ENCODE results near the gene MALT1. TPM values are rescaled to one million over a fixed set of nuclear protein-coding genes. Genes with fewer than 3 reads are reported as not detected.

Gene MALT1
- total RNA-seq, 1 experiment from 2014 or later: 34.0 TPM

DNA sequence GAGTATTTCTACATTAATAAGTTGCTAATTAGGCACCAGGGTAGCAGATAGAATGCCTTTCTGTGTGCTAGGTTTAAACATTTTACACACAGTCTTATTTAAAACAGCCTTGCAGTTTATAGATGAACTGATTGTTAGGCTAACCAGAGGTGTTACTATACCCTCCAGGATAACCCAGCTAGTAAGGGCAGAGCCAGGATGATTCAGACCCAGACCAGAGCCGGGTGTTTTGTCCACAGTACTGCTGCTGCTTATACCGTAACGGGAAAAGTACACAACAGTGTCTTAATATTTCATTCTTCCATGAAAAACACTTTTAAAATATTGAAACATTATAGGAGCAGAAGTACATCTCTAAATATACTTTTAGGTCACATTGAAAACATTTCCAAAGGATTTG is 82.7 kb downstream of the MALT1 start:
- intact Hi-C loops (cut with micrococcal nuclease; ENCODE audit: unreplicated experiment): no loop called here

DNA sequence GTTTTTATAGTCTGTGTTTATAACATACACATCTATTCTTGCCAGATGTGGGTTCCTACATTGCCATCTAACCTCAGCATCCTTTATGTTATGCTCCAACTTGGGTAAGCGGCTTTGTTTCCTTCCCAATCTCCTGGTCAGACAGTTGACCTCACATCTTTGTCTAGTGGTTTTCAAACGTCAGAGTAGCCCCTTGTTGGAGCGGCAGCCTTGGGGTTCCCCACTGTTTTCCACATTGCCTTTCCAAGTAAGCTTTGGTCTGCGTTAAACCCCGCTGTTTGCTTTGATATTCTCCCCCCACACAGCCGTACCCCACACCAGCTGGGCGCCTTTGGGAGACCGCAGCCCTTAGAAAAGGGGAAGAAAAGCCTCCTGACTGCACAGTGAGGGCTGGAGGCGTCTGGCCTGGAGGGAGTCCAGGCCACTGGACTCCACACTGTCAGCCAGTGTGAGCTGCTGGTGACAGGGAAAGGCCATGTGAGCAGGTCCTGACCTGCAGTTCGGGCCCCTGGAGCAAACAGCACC is 83.3 kb downstream of the MALT1 start:
- Histone ChIP-seq H3K4me1 (ENCODE audit: control insufficient read depth, insufficient read depth, low read length) (no peaks in the 10 kb centered on the region), H3K27me3 (ENCODE audit: control insufficient read depth, insufficient read depth, low read length) (no peaks in the 10 kb centered on the region), H3K36me3 (ENCODE audit: control insufficient read depth, insufficient read depth, low read length) (no peaks in the 10 kb centered on the region; the same call in 1 of the 2 replicates), H3K27ac (ENCODE audit: low read length) (no peak overlapping the region), H3K9me3 (ENCODE audit: control insufficient read depth, insufficient read depth, low read depth, low read length) (no peaks in the 10 kb centered on the region), H3K4me3 (ENCODE audit: low read depth in 2 of 2, low read length in 2 of 2) (no peak overlapping the region)
- ChIA-PET POLR2A (no interaction called here), CTCF (interaction anchor here (0.6 to 1.6 kb wide), 2 partner anchors 10 to 317 kb away, joined by 4 to 7 read pairs; no protein-coding TSS in a partner anchor)
- in situ Hi-C loops (cut with HindIII; ENCODE audit: low pct_unique_long_range_greater_than_20kb, low sequenced_read_pairs): no loop called here
- BruUV-seq (replicated peaks): no TSS peak
- no peak for TF ChIP-seq TCF7L2 (IDR thresholded peaks at IDR 0.05; ENCODE audit: low read depth, low read length)
- no peak for TF ChIP-seq SIN3A (IDR thresholded peaks at IDR 0.05; ENCODE audit: borderline replicate concordance, insufficient read depth, low read depth, low read length)
- TF ChIP-seq, protein P1, sequence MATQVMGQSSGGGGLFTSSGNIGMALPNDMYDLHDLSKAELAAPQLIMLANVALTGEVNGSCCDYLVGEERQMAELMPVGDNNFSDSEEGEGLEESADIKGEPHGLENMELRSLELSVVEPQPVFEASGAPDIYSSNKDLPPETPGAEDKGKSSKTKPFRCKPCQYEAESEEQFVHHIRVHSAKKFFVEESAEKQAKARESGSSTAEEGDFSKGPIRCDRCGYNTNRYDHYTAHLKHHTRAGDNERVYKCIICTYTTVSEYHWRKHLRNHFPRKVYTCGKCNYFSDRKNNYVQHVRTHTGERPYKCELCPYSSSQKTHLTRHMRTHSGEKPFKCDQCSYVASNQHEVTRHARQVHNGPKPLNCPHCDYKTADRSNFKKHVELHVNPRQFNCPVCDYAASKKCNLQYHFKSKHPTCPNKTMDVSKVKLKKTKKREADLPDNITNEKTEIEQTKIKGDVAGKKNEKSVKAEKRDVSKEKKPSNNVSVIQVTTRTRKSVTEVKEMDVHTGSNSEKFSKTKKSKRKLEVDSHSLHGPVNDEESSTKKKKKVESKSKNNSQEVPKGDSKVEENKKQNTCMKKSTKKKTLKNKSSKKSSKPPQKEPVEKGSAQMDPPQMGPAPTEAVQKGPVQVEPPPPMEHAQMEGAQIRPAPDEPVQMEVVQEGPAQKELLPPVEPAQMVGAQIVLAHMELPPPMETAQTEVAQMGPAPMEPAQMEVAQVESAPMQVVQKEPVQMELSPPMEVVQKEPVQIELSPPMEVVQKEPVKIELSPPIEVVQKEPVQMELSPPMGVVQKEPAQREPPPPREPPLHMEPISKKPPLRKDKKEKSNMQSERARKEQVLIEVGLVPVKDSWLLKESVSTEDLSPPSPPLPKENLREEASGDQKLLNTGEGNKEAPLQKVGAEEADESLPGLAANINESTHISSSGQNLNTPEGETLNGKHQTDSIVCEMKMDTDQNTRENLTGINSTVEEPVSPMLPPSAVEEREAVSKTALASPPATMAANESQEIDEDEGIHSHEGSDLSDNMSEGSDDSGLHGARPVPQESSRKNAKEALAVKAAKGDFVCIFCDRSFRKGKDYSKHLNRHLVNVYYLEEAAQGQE (IDR thresholded peaks at IDR 0.05; ENCODE audit: insufficient read depth in 1 of 2, low read depth in 2 of 2, low read length in 1 of 2): no peak
- TF ChIP-seq, protein P2, sequence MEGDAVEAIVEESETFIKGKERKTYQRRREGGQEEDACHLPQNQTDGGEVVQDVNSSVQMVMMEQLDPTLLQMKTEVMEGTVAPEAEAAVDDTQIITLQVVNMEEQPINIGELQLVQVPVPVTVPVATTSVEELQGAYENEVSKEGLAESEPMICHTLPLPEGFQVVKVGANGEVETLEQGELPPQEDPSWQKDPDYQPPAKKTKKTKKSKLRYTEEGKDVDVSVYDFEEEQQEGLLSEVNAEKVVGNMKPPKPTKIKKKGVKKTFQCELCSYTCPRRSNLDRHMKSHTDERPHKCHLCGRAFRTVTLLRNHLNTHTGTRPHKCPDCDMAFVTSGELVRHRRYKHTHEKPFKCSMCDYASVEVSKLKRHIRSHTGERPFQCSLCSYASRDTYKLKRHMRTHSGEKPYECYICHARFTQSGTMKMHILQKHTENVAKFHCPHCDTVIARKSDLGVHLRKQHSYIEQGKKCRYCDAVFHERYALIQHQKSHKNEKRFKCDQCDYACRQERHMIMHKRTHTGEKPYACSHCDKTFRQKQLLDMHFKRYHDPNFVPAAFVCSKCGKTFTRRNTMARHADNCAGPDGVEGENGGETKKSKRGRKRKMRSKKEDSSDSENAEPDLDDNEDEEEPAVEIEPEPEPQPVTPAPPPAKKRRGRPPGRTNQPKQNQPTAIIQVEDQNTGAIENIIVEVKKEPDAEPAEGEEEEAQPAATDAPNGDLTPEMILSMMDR (IDR thresholded peaks at IDR 0.05): no peak
- no peak; the same call in 1 of the 2 replicates for TF ChIP-seq POLR2AphosphoS5 (IDR thresholded peaks at IDR 0.05; ENCODE audit: low read depth, low read length)
- intact Hi-C loops (cut with micrococcal nuclease; ENCODE audit: unreplicated experiment): no loop called here
- DNase-seq (ENCODE audit: low read depth, low spot score) (no peak), ATAC-seq (no peak)

More for the DNA sequence above, 82.7 kb downstream of the MALT1 start:
- no peak for DNase-seq (ENCODE audit: low read depth, low spot score)
- H3K4me3 ChIP-seq (ENCODE audit: low read depth in 2 of 2, low read length in 2 of 2): no peak overlapping the region
- no peaks in the 10 kb centered on the region; the same call in 1 of the 2 replicates for H3K36me3 ChIP-seq (ENCODE audit: control insufficient read depth, insufficient read depth, low read length)
- in situ Hi-C loops (cut with HindIII; ENCODE audit: low pct_unique_long_range_greater_than_20kb, low sequenced_read_pairs): no loop called here
- TF ChIP-seq POLR2AphosphoS5 (IDR thresholded peaks at IDR 0.05; ENCODE audit: low read depth, low read length) (no peak), SIN3A (IDR thresholded peaks at IDR 0.05; ENCODE audit: borderline replicate concordance, insufficient read depth, low read depth, low read length) (no peak), TCF7L2 (IDR thresholded peaks at IDR 0.05; ENCODE audit: low read depth, low read length) (no peak)
- TF ChIP-seq, protein P1 (IDR thresholded peaks at IDR 0.05; ENCODE audit: insufficient read depth in 1 of 2, low read depth in 2 of 2, low read length in 1 of 2): no peak
- TF ChIP-seq, protein P2 (IDR thresholded peaks at IDR 0.05): no peak
- no peaks in the 10 kb centered on the region for H3K4me1 ChIP-seq (ENCODE audit: control insufficient read depth, insufficient read depth, low read length)
- no peaks in the 10 kb centered on the region for H3K9me3 ChIP-seq (ENCODE audit: control insufficient read depth, insufficient read depth, low read depth, low read length)
- no peak for ATAC-seq
- ChIA-PET POLR2A (no interaction called here), CTCF (no interaction called here)
- no peaks in the 10 kb centered on the region for H3K27me3 ChIP-seq (ENCODE audit: control insufficient read depth, insufficient read depth, low read length)
- BruUV-seq (replicated peaks): no TSS peak
- no peak overlapping the region for H3K27ac ChIP-seq (ENCODE audit: low read length)
